Measurements from ENCODE around the gene MAX.

GRCh38 chr14:65151609-65151956 lies 49.3 kb upstream of the MAX start:
- TF ChIP-seq EP300 (IDR thresholded peaks at IDR 0.05) (no peak), CTCF (IDR thresholded peaks at IDR 0.05) (no peak), POLR2AphosphoS5 (IDR thresholded peaks at IDR 0.05) (no peak)

All from stomach (tissue), 4 donors.